ENCODE results near the gene MDFIC. TPM values are rescaled to one million over a fixed set of nuclear protein-coding genes. Genes with fewer than 3 reads are reported as not detected.

Gene MDFIC
- total RNA-seq, 3 donors from 2014 or later (not counting 1 experiment from before 2014, with no cell fraction given), result 19.1 to 24.0 (median 21.8) TPM

- Mint-ChIP-seq H3K4me3 (no peak overlapping the region), H3K9me3 (no peaks in the 10 kb centered on the region), H3K27me3 (ENCODE audit: low read depth in 2 of 2) (no peaks in the 10 kb centered on the region), H3K4me1 (peaks cover 18 to 34% of the 10 kb centered on the region in 2 donors), H3K27ac (no peak overlapping the region), H3K36me3 (no peaks in the 10 kb centered on the region)
- ATAC-seq (no peak), DNase-seq (no peak)
- 83% methylated on average over 5 of the region's 5 CpGs for WGBS (ENCODE audit: insufficient coverage)
- no peaks in the 10 kb centered on the region for H3K9me3 ChIP-seq (ENCODE audit: control insufficient read depth, insufficient read depth, low read length)
- H3K27ac ChIP-seq (ENCODE audit: low read length), result no peak overlapping the region
- H3K36me3 ChIP-seq (ENCODE audit: control insufficient read depth, insufficient read depth, low read length), result no peaks in the 10 kb centered on the region
- no peak overlapping the region for H3K4me3 ChIP-seq (ENCODE audit: low read length)
- no peaks in the 10 kb centered on the region for H3K27me3 ChIP-seq (ENCODE audit: control insufficient read depth, insufficient read depth, low read length)
- H3K4me1 ChIP-seq (ENCODE audit: control insufficient read depth, insufficient read depth, low read length), result peaks cover 10% of the 10 kb centered on the region
- no peak for TF ChIP-seq CTCF (IDR thresholded peaks at IDR 0.05)
- intact Hi-C loops (cut with micrococcal nuclease), result no loop called here
These were observed 11.8 kb downstream of the MDFIC start for GRCh38 chr7:114933658-114934057.

DNA sequence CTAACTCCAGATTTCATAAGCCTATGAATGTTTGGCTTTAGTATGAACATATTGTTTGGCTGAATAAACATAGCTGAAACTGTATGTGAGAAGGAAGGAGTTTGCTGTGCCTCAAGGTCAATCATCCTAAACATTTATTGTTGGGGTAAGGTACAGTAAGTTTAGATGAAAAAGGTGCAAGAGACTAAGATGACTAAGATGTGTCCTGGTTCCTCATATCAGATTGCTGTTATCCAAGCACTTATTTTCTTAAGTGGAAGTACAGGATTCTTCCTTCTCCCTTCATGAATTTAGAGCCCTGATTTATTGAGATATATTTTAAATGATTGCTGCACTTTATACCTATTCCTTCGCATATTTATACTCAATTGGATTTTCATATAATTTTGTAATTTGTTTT, 12.2 kb downstream of the MDFIC start:
- intact Hi-C loops (cut with micrococcal nuclease), result no loop called here
- no CpG with 5 or more reads among the region's 1 CpG for WGBS (ENCODE audit: insufficient coverage)
- Histone ChIP-seq H3K27ac (ENCODE audit: low read length) (no peak overlapping the region), H3K27me3 (ENCODE audit: control insufficient read depth, insufficient read depth, low read length) (no peaks in the 10 kb centered on the region), H3K9me3 (ENCODE audit: control insufficient read depth, insufficient read depth, low read length) (no peaks in the 10 kb centered on the region), H3K4me1 (ENCODE audit: control insufficient read depth, insufficient read depth, low read length) (peaks cover 8% of the 10 kb centered on the region), H3K36me3 (ENCODE audit: control insufficient read depth, insufficient read depth, low read length) (no peaks in the 10 kb centered on the region), H3K4me3 (ENCODE audit: low read length) (no peak overlapping the region)
- Mint-ChIP-seq H3K27me3 (ENCODE audit: low read depth in 2 of 2) (no peaks in the 10 kb centered on the region), H3K4me3 (no peak overlapping the region), H3K4me1 (peaks cover 18 to 34% of the 10 kb centered on the region in 2 donors), H3K9me3 (no peaks in the 10 kb centered on the region), H3K27ac (no peak overlapping the region), H3K36me3 (no peaks in the 10 kb centered on the region)
- ATAC-seq (no peak), DNase-seq (no peak)
- no peak for TF ChIP-seq CTCF (IDR thresholded peaks at IDR 0.05)

DNA sequence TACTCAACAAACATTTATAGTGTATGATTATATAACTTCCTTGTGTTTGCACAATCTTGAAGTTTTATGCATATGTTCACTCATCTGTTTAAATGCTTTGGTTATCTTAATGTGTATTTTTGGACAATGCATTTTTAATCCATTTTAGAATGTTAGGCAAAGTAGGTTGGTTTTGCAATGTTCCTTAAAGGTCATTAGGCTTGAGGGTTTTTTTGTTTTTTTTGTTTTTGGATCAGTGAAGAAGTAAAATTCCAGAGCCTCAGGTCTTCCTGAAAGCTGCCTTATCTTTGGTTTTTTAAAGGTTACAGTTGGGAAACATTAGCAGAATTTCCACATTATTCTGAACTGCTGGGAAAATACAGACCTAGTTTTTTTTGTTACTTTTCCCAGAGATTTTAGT, 12.8 kb downstream of the MDFIC start:
- no peaks in the 10 kb centered on the region for H3K9me3 Mint-ChIP-seq
- Histone ChIP-seq H3K4me3 (ENCODE audit: low read length) (no peak overlapping the region), H3K27ac (ENCODE audit: low read length) (no peak overlapping the region), H3K36me3 (ENCODE audit: control insufficient read depth, insufficient read depth, low read length) (no peaks in the 10 kb centered on the region), H3K9me3 (ENCODE audit: control insufficient read depth, insufficient read depth, low read length) (no peaks in the 10 kb centered on the region), H3K27me3 (ENCODE audit: control insufficient read depth, insufficient read depth, low read length) (no peaks in the 10 kb centered on the region), H3K4me1 (ENCODE audit: control insufficient read depth, insufficient read depth, low read length) (peaks cover 6% of the 10 kb centered on the region)
- no peaks in the 10 kb centered on the region for H3K27me3 Mint-ChIP-seq (ENCODE audit: low read depth in 2 of 2)
- intact Hi-C loops (cut with micrococcal nuclease), result no loop called here
- H3K27ac Mint-ChIP-seq, result no peak overlapping the region
- no peak for TF ChIP-seq CTCF (IDR thresholded peaks at IDR 0.05)
- no peak overlapping the region for H3K4me3 Mint-ChIP-seq
- ATAC-seq, result no peak
- no peaks in the 10 kb centered on the region for H3K36me3 Mint-ChIP-seq
- H3K4me1 Mint-ChIP-seq, result peaks cover 18 to 34% of the 10 kb centered on the region in 2 donors
- no peak for DNase-seq

DNA sequence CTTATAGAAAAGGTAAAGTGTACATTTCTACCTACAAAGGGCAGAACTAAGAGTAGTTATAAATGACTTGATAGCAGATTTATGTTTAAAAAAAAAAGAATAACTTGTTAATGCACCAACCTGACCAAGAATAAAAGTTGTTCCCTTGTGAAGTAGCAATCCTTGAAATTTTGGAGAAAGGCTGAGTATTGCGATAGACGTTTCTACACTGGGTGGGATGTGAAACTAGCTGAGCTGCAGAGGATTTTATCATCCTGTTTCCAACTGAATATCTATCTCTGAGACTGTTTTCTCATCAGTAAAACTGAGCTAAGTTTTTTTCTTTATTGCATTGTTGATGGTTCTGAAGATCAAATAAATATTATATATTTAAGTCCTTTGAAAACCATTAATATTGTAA, 14.6 kb downstream of the MDFIC start:
- Mint-ChIP-seq H3K4me3 (no peak overlapping the region), H3K36me3 (no peaks in the 10 kb centered on the region), H3K27ac (no peak overlapping the region), H3K27me3 (ENCODE audit: low read depth in 2 of 2) (no peaks in the 10 kb centered on the region), H3K4me1 (peaks cover 30 to 35% of the 10 kb centered on the region in 2 donors), H3K9me3 (no peaks in the 10 kb centered on the region)
- Histone ChIP-seq H3K9me3 (ENCODE audit: control insufficient read depth, insufficient read depth, low read length) (no peaks in the 10 kb centered on the region), H3K4me1 (ENCODE audit: control insufficient read depth, insufficient read depth, low read length) (peaks cover 6% of the 10 kb centered on the region), H3K27ac (ENCODE audit: low read length) (no peak overlapping the region), H3K4me3 (ENCODE audit: low read length) (no peak overlapping the region), H3K27me3 (ENCODE audit: control insufficient read depth, insufficient read depth, low read length) (no peaks in the 10 kb centered on the region), H3K36me3 (ENCODE audit: control insufficient read depth, insufficient read depth, low read length) (no peaks in the 10 kb centered on the region)
- ATAC-seq, result no peak
- 83% methylated on average over 2 of the region's 2 CpGs for WGBS (ENCODE audit: insufficient coverage)
- no peak for DNase-seq
- no peak for TF ChIP-seq CTCF (IDR thresholded peaks at IDR 0.05)
- intact Hi-C loops (cut with micrococcal nuclease), result no loop called here

All from natural killer cell (primary cell).